GM19043 (cell line): ENCODE results near the gene AAK1.

Source experiments
- ATAC-seq: cut with Tn5 transposase; IDR thresholded peaks from one replicate; pipeline ENCODE4 v1.9.1; 2021; ENCODE audit warnings: low read depth; ENCODE audit not compliant: unreplicated experiment

The AAK1 gene

DNA sequence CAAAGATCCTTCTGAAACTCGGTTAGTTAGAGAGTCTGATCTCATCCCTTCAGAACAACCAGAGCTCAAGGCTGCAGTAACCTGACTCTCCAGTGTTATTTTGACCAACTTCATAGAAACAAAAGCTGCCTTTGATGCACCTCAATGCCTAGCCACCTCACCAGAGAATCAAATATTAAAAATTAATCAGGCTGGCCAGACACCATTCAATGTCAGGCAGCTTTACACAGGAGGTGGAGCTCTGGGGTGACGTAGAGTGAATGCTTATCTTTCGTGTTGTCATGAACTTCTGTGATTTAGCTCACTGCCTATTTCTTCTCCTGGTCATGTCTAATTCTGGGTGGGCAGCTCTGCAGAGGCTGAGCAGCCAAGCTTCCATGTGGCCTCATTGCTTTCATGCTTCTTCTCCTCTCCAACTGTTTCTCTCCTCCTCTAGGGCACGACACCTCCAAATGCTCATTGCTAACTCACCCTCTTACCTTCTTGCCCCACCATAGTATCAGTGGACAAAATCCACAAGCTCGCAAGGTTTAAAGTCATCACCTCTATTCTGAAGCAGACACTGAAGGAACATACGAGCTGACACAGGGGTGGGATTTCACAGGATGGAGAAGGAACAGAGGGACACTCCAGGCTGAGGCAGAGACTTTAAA lies 39.4 kb downstream of the AAK1 start:
- no peak for ATAC-seq

- no peak for ATAC-seq
Observed at GRCh38 chr2:69603146-69603743, 40.3 kb downstream of the AAK1 start.

DNA sequence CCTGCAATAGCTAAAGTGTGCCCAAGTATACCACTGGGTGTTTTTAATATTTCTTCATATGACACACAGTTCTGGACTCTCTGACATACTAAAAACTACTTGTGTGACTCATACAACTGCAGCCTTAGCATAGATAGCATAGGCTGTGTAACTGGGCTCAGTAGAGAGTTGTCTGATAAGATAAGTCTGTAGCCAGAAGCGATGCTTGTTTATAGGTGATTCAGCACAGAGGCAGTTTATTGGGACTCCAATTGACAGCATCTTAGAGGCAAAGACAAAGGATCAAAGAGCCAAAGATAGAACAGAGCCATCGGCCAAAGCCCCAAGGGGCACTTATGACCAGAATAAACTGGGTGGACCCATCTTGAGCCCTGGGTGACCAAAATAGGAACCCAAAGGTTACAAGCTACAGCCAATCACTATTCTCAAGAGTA lies 42.3 kb downstream of the AAK1 start:
- no peak for ATAC-seq

GRCh38 chr2:69600425-69600824 lies 43.1 kb downstream of the AAK1 start:
- no peak for ATAC-seq

DNA sequence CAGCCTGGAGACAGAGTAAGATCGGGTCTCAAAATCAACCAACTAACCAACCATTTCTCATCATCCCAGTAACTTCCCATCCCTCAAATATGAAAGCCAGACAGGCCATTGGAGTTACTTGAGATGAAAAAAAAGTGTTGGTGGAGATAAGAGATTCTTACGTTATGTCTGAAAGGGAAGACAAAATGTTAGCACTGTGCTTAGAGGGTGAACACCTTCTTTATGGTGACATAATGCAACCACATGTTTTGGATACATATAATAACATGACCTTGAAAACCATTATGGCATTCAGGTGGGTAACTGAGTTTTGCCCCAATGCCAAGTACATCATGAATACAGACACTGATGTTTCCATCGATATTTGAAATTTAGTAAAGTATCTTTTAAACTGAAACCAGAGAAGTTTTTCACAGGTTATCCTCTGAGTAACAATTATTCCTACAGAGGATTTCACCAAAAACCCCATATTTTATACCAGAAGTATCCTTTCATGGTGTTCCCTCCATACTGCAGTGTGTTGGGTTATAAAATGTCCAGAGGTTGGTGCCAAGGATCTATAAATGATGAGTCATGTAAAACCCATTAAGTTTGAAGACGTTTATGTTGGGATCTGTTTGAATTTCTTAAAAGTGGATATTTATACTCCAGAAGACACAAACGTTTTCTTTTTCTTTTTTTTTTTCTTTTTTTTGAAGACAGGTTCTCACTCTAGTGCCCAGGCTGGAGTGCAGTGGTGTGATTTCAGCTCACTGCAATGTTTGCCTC lies 45.5 kb downstream of the AAK1 start:
- no peak for ATAC-seq

DNA sequence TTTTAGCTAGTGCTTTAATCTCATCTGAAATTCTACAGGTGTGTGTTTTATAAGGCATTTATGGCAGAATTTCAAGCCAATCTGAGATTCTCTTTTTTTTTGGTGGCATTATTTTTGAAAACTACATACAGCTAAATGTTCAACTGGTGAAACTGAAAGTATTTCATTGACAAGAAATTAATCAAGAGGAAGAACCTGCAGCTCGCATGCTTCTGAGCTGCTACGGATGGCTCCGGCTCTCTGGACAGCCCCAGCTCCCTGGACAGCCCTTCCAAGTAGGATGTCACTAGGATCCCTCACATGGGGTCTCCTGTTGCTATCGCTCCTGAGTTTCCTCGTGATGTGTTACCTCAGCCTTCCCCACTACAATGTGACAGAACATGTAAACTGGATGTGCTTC lies 46.4 kb downstream of the AAK1 start:
- no peak for ATAC-seq

GRCh38 chr2:69594341-69594740 lies 49.2 kb downstream of the AAK1 start:
- no peak for ATAC-seq

- ATAC-seq, result no peak
Observed at GRCh38 chr2:69592511-69592910, 51.0 kb downstream of the AAK1 start.

- ATAC-seq, result no peak
Observed at GRCh38 chr2:69589973-69590652, 53.4 kb downstream of the AAK1 start.

DNA sequence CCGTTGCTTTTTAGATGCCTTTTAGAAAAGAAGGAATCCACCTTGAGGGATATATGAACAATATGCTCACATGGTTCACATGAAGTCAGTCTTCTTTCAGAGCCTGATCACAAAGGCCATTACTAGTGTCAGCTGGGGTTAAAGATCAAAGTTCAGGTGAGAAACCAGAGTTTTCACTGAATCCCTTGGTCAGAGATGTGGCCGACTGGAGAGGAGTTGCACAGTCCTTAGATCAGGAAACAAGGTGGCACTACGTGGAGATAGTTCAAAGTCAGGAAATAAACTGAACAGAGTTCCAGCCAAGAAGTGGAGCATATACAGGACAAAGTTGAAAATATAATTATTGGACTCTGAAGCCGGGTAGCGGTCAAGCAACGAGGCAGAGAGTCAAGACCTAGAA lies 54.6 kb downstream of the AAK1 start:
- ATAC-seq, result no peak

DNA sequence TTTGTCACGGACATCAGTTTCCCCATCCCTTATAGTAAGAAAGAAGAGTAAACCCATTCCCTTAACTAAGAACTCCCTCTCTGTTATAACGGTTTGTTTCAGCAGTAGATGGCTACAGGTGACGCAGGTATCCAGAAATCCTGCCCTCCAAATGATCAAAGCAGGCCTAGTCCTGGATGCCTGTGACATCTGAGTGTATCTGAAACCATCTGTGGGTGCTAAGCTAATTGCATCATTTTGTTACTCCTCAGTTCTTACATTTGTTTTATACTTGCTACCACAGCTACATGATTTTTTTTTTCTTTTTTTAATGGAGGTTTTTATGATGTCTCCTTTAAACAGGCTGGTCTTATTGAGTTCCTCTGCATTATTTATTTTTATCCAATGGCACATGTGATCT lies 55.1 kb downstream of the AAK1 start:
- no peak for ATAC-seq

GRCh38 chr2:69585855-69586555 lies 57.5 kb downstream of the AAK1 start:
- ATAC-seq, result no peak

DNA sequence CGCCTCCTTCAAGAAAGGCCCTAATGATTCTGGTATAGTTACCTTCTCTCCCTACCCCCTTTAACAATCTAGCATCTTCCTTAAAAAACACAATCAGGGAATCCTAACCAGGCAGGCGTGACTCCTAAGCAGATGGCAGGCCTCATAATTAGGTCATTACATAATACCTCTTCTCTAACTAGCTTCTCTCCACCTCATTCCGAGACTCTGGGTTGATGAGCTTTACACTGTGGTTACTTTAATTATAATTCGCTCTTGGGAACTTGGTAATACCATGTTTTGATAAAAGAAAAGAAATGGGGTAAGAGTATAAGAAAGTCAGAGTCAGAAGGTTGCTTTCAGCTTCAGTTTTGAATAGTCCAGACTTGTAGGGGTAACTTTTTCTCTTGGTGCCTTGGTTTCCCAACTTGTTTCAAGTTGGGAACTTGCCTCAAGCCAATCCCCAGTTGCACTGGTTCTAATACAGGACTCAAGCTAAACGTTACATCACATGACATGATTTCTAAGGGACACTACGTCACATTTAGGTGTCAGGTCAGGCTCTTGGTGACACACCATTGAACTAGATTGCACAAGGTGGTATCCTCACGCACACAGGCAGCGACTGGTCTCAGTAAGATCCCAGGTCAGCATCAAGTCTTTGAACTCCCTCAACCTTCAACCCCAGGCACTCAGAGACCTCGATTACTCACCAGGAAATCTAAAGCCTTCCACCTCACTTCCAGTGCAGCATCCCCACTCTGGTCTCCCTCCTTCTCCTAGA lies 59.2 kb downstream of the AAK1 start:
- ATAC-seq, result no peak

GRCh38 chr2:69583321-69583833 lies 60.2 kb downstream of the AAK1 start:
- no peak for ATAC-seq

DNA sequence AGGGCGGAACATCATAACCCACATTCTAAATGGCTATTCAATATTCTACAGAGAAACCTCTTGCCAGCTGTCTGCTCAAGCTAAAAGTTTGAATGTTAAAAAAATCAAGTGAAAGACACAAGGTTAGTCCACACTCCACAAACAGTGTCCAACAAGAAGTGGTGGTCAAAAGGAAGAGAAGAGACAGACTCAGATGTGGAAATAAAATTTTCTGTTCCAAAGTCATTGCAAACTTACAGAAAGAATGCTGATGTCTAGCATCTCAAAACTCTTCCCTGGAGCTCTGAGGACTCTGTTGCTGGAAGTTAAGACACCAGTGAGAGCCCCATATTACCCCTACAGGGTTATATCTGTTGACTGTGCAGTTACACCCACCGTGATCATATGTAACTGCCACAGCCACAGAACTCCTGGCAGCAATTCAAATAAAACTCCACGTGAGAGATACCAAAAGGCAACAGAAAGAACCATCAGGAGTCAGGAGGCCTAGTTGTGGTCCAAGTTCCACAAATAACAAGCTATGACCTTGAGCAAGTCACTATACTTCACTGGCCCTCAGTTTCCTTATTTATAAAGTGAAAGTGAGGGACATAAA lies 60.9 kb downstream of the AAK1 start:
- ATAC-seq, result no peak

DNA sequence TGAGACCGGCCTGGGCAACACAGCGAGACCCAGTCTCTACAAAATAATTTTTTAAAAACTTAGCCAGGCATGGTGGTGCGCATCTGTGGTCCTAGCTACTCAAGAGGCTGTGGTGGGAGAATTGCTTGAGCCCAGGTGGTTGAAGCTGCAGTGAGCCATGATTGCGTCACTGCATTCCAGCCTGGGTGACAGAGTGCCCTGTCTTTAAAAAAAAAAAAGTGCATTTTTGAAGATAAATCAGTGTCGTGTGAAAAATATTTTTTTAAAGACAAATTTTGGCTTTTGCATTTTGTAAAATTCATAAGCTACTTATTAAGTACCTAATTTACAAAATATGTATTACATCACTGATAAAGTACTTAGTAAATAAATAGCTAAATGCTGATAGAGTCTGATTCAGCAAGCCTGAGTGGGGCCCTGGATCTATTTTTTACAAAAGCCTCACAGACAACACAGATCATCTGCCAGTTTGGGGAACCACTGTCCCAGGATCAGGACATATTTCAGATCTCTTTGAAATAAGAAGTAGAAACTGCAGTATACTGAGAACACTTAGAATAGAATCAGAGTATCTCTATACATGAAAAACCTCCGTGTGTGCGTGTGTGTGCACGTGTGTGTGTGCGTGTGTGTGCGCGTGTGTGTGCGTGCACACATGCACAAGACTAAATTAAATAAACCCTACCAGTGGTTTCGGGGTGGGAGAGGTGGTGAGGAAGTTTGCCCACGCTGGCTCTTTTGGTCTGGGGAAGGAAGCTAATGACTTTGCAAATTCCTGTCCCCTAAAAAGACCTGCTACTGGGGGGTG lies 61.6 kb downstream of the AAK1 start:
- ATAC-seq, result no peak

DNA sequence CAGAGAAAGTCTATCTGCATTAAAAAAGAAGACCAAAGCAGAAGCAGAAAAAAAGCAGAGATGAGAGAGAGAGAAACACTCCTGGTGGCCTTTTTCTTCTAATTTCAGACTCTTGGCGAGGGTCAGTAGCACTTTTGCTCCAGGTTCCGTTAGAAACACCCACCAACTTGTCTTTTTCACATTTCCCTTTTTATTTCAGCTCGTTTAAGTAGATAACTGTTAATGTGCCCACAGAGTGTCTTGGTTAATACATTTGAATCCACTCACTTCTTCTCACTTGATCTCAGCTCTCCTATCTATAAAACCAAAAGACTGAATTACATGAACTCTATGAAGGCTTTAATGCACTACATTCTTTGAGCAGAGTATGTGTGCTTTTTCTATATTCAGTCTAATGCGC lies 63.1 kb downstream of the AAK1 start:
- ATAC-seq, result no peak

GRCh38 chr2:69579536-69579935 lies 64.0 kb downstream of the AAK1 start:
- no peak for ATAC-seq

DNA sequence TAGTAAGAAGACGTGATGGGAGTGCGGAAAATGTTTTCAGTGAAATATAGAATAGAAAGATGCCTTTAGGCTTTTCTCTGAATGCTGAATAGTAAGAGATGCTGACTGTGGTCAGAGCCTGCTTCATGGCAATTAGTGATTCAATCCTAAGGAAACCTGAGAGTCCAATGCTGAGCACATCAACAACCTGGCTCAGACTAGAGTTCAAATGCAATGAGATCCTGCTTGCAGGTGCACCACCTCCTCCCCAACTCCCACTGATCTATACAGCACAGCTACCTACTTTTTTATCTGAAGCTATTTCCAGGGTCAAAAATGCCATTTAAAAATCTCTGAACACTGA lies 65.4 kb downstream of the AAK1 start:
- no peak for ATAC-seq
